ENCODE data around the gene INF2.

DNA sequence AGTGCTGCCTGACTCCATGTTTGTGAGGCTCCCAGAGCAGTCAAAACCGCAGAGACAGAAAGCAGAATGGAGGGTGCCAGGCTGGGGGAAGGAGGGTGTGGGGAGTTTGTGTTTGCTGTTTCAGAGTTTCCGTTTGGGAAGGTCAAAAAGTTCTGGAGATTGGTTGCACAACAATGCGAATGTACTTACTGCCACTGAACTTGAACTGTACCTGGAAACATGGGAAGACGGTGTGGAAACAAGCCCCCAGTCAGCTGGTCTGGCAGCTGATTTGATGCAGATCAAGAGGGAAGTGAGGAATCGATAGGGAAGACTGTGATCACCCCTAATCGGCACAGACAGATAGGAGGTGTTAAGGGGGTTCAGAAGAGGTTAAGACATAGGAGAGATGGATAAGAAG lies 35.3 kb upstream of the INF2 start:
- TF ChIP-seq, protein P1, sequence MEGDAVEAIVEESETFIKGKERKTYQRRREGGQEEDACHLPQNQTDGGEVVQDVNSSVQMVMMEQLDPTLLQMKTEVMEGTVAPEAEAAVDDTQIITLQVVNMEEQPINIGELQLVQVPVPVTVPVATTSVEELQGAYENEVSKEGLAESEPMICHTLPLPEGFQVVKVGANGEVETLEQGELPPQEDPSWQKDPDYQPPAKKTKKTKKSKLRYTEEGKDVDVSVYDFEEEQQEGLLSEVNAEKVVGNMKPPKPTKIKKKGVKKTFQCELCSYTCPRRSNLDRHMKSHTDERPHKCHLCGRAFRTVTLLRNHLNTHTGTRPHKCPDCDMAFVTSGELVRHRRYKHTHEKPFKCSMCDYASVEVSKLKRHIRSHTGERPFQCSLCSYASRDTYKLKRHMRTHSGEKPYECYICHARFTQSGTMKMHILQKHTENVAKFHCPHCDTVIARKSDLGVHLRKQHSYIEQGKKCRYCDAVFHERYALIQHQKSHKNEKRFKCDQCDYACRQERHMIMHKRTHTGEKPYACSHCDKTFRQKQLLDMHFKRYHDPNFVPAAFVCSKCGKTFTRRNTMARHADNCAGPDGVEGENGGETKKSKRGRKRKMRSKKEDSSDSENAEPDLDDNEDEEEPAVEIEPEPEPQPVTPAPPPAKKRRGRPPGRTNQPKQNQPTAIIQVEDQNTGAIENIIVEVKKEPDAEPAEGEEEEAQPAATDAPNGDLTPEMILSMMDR (IDR thresholded peaks at IDR 0.05) = no peak
- TF ChIP-seq POLR2AphosphoS5 (IDR thresholded peaks at IDR 0.05) (no peak), POLR2A (IDR thresholded peaks at IDR 0.05) (no peak)

All from prostate gland (tissue), 2 donors.